GM12878 (cell line): Measurements from ENCODE around the gene CPEB1. TPM values are rescaled to one million over a fixed set of nuclear protein-coding genes. Genes with fewer than 3 reads are reported as not detected.

Experiments used
- ATAC-seq: fragments of 200-7000 bp; cut with Tn5 transposase; 3 replicates; pipeline ENCODE4 v1.9.1; 2020; ENCODE audit warnings: mild to moderate bottlenecking, moderate library complexity
- BruUV-seq: library from RNA; stranded (reverse); fragments of 400-500 nt; replicated peaks from 2 replicates; lab custom pipeline; 2021; lab: Mats Ljungman, UMichigan
- CTCF ChIA-PET: fragments of 300-600 bp; sonication (Branson Sonifier 250); formaldehyde crosslinking; extraction: SDS; loops from one replicate; lab custom pipeline; 2021; ENCODE audit warnings: inconsistent platforms; lab: Yijun Ruan, JAX
- POLR2A ChIA-PET: fragments of 350-600 bp; formaldehyde crosslinking; extraction: SDS; loops from one replicate; lab custom pipeline; 2021; ENCODE audit warnings: inconsistent platforms; lab: Charles Lee
- RAD21 ChIA-PET: fragments of 300-600 bp; sonication (Branson Sonifier 250); formaldehyde crosslinking; loops from one replicate; lab custom pipeline; 2023; ENCODE audit warnings: antibody characterized with exemption; ENCODE audit not compliant: unreplicated experiment; lab: Charles Lee
- SMC1A ChIA-PET: fragments of 300-600 bp; sonication (Branson Sonifier 250); formaldehyde crosslinking; loops from one replicate; lab custom pipeline; 2023; ENCODE audit not compliant: unreplicated experiment, uncharacterized antibody; lab: Charles Lee
- DNase-seq: peaks from one replicate; pipeline ENCODE4 v3.0.0-alpha.2; 2011; ENCODE audit warnings: low read depth, low spot score
- FAIRE-seq: peaks from 3 replicates; lab custom pipeline; 2011; peaks lifted over from hg19 to GRCh38; lab: Jason Lieb, UNC
- H2AFZ ChIP-seq: 2 replicates; pipeline ENCODE4 v1.6.0; 2011; ENCODE audit warnings: low read depth, low read length, control low read depth; ENCODE audit not compliant: control insufficient read depth
- H3K27ac ChIP-seq: 2 replicates; pipeline ENCODE4 v1.5.1; 2011; ENCODE audit warnings: control low read depth; ENCODE audit not compliant: control insufficient read depth, insufficient read depth
- H3K27me3 ChIP-seq, 2 experiments: replicated peaks in 1 of 2; 2 replicates each; pipeline versions ENCODE4 v1.6.0 to v1.6.1; 2011; ENCODE audit warnings: low read length in 1 of 2; ENCODE audit not compliant: control insufficient read depth in 2 of 2, insufficient read depth in 2 of 2
- H3K36me3 ChIP-seq, 2 experiments: 2 replicates each; pipeline ENCODE4 v1.5.1; 2011; ENCODE audit warnings: low read length in 1 of 2; ENCODE audit not compliant: control insufficient read depth in 2 of 2, insufficient read depth in 2 of 2
- H3K4me1 ChIP-seq: 2 replicates; pipeline ENCODE4 v1.6.1; 2011; ENCODE audit warnings: mild to moderate bottlenecking, low read length, moderate library complexity, mixed read lengths; ENCODE audit not compliant: control insufficient read depth, insufficient read depth
- H3K4me2 ChIP-seq: 2 replicates; pipeline ENCODE4 v1.6.0; 2011; ENCODE audit warnings: control low read depth; ENCODE audit not compliant: control insufficient read depth, insufficient read depth
- H3K4me3 ChIP-seq: fragments of 200-600 bp; sonication (generic); 2 replicates; pipeline ENCODE4 v1.5.1; 2016
- H3K79me2 ChIP-seq: 2 replicates; pipeline ENCODE4 v1.6.0; 2011; ENCODE audit warnings: low read length; ENCODE audit not compliant: control insufficient read depth, insufficient read depth
- H3K9ac ChIP-seq: 2 replicates; pipeline ENCODE4 v1.8.0; 2011; ENCODE audit warnings: low read length, control low read depth, mixed read lengths; ENCODE audit not compliant: control insufficient read depth, insufficient read depth
- H3K9me3 ChIP-seq: replicated peaks from 3 replicates; pipeline ENCODE4 v1.5.1; 2011; ENCODE audit warnings: mild to moderate bottlenecking, low read length; ENCODE audit not compliant: control insufficient read depth, insufficient read depth
- H4K20me1 ChIP-seq: 2 replicates; pipeline ENCODE4 v1.6.0; 2011; ENCODE audit not compliant: control insufficient read depth, insufficient read depth
- ATF2 ChIP-seq: IDR thresholded peaks from 2 replicates; pipeline ENCODE4 v1.6.1; 2012; ENCODE audit warnings: low read length, inconsistent platforms
- ATF3 ChIP-seq: IDR thresholded peaks from 2 replicates; pipeline ENCODE4 v1.6.1; 2011; ENCODE audit warnings: low read depth, mild to moderate bottlenecking, low read length, moderate library complexity, borderline replicate concordance; ENCODE audit errors: extremely low read depth
- CHD2 ChIP-seq: IDR thresholded peaks from 2 replicates; pipeline ENCODE4 v1.6.1; 2011; ENCODE audit warnings: low read depth, low read length, improper control_type of control experiment, borderline replicate concordance
- FOXM1 ChIP-seq: IDR thresholded peaks from 2 replicates; pipeline ENCODE4 v1.6.1; 2012; ENCODE audit warnings: low read depth, mild to moderate bottlenecking, inconsistent platforms, low read length, moderate library complexity
- HDGF ChIP-seq: fragments of 450-650 bp; IDR thresholded peaks from 2 replicates; pipeline ENCODE4 v1.6.1; 2016; ENCODE audit warnings: antibody characterized with exemption
- IRF4 ChIP-seq: IDR thresholded peaks from 2 replicates; pipeline ENCODE4 v1.6.1; 2011; ENCODE audit warnings: low read depth, low read length
- MEF2B ChIP-seq: fragments of 450-650 bp; IDR thresholded peaks from 2 replicates; pipeline ENCODE4 v1.6.1; 2018; ENCODE audit warnings: mild to moderate bottlenecking, moderate library complexity; ENCODE audit not compliant: partially characterized antibody, poor library complexity, severe bottlenecking
- MTA2 ChIP-seq: fragments of 450-650 bp; IDR thresholded peaks from 2 replicates; pipeline ENCODE4 v1.6.1; 2016; ENCODE audit warnings: low read depth, mild to moderate bottlenecking, moderate library complexity
- NFIC ChIP-seq: IDR thresholded peaks from 2 replicates; pipeline ENCODE4 v1.6.1; 2012; ENCODE audit warnings: low read depth, mild to moderate bottlenecking, inconsistent platforms, low read length, moderate library complexity
- NR2F1 ChIP-seq: fragments of 450-650 bp; conservative IDR thresholded peaks from 2 replicates; pipeline ENCODE4 v1.6.1; 2017; ENCODE audit warnings: mild to moderate bottlenecking
- PAX5 ChIP-seq: IDR thresholded peaks from 2 replicates; pipeline ENCODE4 v1.6.1; 2011; ENCODE audit warnings: low read depth, low read length, borderline replicate concordance
- RFX5 ChIP-seq: IDR thresholded peaks from 2 replicates; pipeline ENCODE4 v1.6.1; 2011; ENCODE audit warnings: low read depth, low read length, improper control_type of control experiment
- WRNIP1 ChIP-seq: IDR thresholded peaks from 2 replicates; pipeline ENCODE4 v1.6.1; 2011; ENCODE audit warnings: low read depth, low read length, improper control_type of control experiment, borderline replicate concordance
- WGBS: methylation state at CpG from one replicate; pipeline ENCODE4 v1.1.6; 2016; ENCODE audit warnings: low lambda C conversion rate; ENCODE audit not compliant: insufficient replicate concordance, insufficient coverage; ENCODE audit errors: missing lambda C conversion rate; 5-methylcytosine and 5-hydroxymethylcytosine counted together
- in situ Hi-C: fragments of 300-500 bp; cut with MboI; formaldehyde crosslinking; loops from 9 replicates; pipeline ENCODE4 v1.14.3; 2018; ENCODE audit warnings: mixed read lengths
- intact Hi-C: fragments of 100-400 bp; cut with micrococcal nuclease; formaldehyde crosslinking; loops from one replicate; pipeline ENCODE4 v1.14.2; 2022; ENCODE audit not compliant: unreplicated experiment
- polyA plus RNA-seq, 11 experiments: library from polyadenylated mRNA; depleted of rRNA in 4 of 11; unstranded in 6 of 11; stranded (reverse) in 5 of 11; fragments of >200 nt; fragmentation: Nextera tagmentation in 4 of 11; fragmentation: Illumina TruSeq in 1 of 11; extraction: Ambion mirVana in 4 of 11; extraction: Trizol in 1 of 11; gene quantifications; 1 replicate in 1 of 11; 2 replicates in 10 of 11; pipeline versions ENCODE4 v1.2.1 to v1.2.3, GENCODE V29; 2011 to 2016; ENCODE audit warnings: inconsistent platforms in 2 of 11, missing spikeins in 2 of 11, low read depth in 1 of 11
- total RNA-seq, 4 experiments: library from RNA; depleted of rRNA in 3 of 4; stranded (reverse); fragments of >200 nt in 3 of 4; fragmentation: Illumina TruSeq in 1 of 4; extraction: Trizol in 1 of 4; gene quantifications; 2 replicates each; pipeline versions ENCODE4 v1.2.1 to v1.2.3, GENCODE V29; 2013 to 2021

CPEB1 gene
- total and polyA plus RNA-seq, 10 of the 15 experiments (the other 5 are each of a cell fraction or from before 2014, with no cell fraction given): 0.05 to 1.1 (median 0.46) TPM

- no peak for DNase-seq
- peaks cover 46% of the 10 kb centered on the region for H3K79me2 ChIP-seq
- 0 out of 2 replicates have a peak, but pooled peaks cover 2% of the 10 kb centered on the region for H3K4me1 ChIP-seq
- in situ Hi-C loops: loop anchor here (10.0 kb wide), 5 partner anchors 186 to 1246 kb away; partner anchors contain the start of genes FSD2 and WHAMM
- peak overlapping the region; percentile 89 for H3K4me2 ChIP-seq
- H4K20me1 ChIP-seq: peaks cover 14% of the 10 kb centered on the region
- H3K9me3 ChIP-seq: no peaks in the 10 kb centered on the region
- H3K4me3 ChIP-seq: peak overlapping the region; percentile 96
- ATAC-seq: no peak
- peaks cover 20 to 27% of the 10 kb centered on the region in 2 experiments for H3K36me3 ChIP-seq
- TF ChIP-seq NR2F1: no peak
- TF ChIP-seq MTA2: no peak
- TF ChIP-seq PAX5: no peak
- no peak for TF ChIP-seq MEF2B
- no peak for TF ChIP-seq NFIC
- no peak for TF ChIP-seq CHD2
- no peak for TF ChIP-seq WRNIP1
- no peak for TF ChIP-seq ATF3
- TF ChIP-seq FOXM1: no peak
- no peak for TF ChIP-seq IRF4
- TF ChIP-seq HDGF: no peak
- TF ChIP-seq ATF2: no peak
- no peak for TF ChIP-seq RFX5
- TF ChIP-seq, all 136 proteins: peak for 0
- Histone ChIP-seq H3K27ac (peak overlapping the region; percentile 91), H2AFZ (peak overlapping the region; percentile 85), H3K27me3 (no peaks in the 10 kb centered on the region), H3K9ac (peak overlapping the region; percentile 95)
- BruUV-seq: TSS peak; percentile 98
- ChIA-PET POLR2A (interaction anchor here (0.6 to 3.3 kb wide), 5 partner anchors 10 to 445 kb away, joined by 3 to 11 read pairs (median 6); partner anchors contain the start of gene RAMAC), RAD21 (interaction anchor here (1.4 to 2.2 kb wide), 2 partner anchors 10 to 210 kb away, joined by 6 to 12 read pairs; no protein-coding TSS in a partner anchor), CTCF (interaction anchor here (1.1 to 5.3 kb wide), 7 partner anchors 10 to 470 kb away, joined by 3 to 52 read pairs (median 5); partner anchors contain the start of genes C15orf40, RAMAC and WHAMM), SMC1A (interaction anchor here (0.9 to 1.4 kb wide), 4 partner anchors 9 to 209 kb away, joined by 3 to 7 read pairs (median 5); no protein-coding TSS in a partner anchor)
- WGBS: 32% methylated on average over 11 of the region's 11 CpGs
- intact Hi-C loops: loop anchor here (5.0 kb wide), 1 partner anchor 526 kb away; the partner anchor contains the start of gene BTBD1
- peak; percentile 69 for FAIRE-seq
Measured at GRCh38 chr15:82540984-82541431, 106.2 kb downstream of the CPEB1 start.
